Dedifferentiated amniotic fluid mesenchymal stem cell (primary cell): ENCODE results near the gene TRMT44.
"Not testable (repeated sequence)": the region's sequence is repeated elsewhere in the genome, so short reads cannot be mapped to it uniquely, and the experiment has no call there.

Experiments
- DNase-seq: peaks from one replicate; pipeline ENCODE4 v3.0.0-alpha.2; 2016; ENCODE audit errors: extremely low spot score

The TRMT44 gene

DNA sequence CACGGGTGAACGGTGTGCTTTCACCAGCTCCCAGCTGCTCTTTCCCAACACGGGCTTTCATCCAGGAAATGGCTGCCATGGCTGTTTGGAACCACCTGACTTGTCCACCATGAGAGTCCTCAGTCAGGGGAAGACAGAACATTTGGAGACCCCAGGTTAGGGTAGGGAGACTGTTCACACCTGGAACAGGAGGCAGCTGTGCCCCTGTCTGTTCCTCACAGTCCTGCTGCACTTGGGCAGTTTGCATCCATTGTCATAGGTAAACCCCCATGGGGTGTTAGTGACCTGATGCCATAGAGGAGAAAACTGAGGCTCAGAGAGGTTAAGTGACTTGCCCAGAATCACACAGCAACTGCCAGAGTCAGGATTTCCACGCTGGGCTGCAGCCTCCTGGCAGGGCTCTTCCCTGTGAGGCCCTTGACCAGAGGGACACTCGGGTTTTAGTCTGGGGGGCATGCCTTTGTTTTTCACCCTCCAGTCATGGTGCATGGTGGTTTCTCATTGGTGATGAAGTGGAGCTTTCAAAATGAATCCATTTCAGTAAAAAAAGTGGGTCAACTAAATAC is 54.5 kb downstream of the TRMT44 start:
- no peak for DNase-seq

DNA sequence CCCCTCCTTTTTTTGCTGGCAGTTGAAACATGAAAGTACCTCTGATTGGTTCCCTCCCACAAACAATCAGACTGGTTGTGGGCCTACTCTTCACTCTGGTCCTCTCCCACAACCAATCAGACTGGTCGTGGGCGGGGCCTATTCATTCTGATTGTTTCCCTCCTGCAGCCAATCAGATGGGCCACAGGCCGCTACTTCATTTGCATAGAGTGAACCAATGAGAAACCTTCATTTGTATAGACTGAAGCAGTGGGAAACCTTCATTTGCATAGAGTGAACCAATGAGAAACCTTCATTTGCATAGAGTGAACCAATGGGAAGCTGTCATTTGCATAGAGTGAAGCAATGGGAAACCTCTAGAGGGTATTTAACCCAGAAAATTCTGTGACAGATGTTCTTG is 55.2 kb downstream of the TRMT44 start:
- DNase-seq: no peak

DNA sequence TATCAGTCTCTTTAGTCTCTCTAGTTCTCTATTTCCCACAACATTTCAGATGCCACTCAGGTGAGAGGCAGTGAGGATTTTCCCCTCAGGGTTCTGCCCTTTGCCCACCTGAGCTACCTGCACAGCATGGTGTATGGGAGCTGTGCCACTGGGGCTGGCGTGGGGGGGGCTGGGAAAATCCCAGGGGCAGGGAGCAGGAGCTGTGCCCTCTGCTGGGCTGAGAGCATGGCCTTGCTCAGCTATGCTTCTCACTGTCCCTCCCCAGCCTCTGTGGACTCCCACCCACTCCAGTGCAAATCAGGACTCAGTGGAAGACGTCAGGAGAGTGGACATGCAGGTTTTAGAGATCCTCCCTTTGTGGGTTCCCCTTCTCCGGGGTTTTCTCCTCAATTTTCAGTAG is 57.2 kb downstream of the TRMT44 start:
- no peak for DNase-seq

DNA sequence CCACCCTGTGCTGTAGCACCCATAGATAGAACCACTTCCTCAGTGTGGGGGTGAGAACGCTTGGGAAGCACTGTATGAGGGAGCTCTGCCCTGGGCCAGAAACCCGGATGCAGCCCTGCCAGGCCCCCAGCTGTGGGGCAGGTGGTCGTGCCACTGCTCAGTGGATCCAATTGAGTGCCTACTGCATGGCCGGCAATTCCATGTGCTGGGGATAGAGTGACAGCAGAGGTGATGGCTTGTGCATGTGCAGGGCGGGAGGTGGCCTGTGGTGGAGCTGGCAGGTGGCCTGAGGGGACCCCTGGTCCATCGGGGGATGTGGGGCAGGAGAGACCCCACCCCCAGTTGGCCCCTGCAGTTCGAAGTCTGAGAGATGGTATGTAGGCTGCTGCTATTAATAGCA is 60.4 kb downstream of the TRMT44 start:
- DNase-seq: no peak

DNA sequence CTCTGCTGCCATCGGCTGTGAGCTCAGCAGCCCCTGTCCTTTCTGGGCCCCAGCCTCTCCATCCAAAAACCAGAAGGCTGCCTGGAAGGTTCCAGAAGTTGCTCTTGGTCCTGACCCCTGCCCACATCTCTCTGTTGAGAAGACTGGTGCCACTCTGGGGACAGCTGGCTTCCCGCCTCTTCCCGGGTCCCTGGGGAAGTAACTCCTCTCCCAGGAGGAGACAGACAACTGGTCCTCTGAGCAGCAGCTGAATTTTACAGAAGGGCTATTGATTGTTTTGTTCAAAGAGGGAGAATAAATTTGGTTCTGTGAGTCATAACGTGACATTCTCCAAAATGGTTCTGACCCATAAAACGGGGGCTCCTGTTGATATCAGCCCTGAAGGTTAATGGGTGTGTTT is 61.2 kb downstream of the TRMT44 start:
- DNase-seq: no peak

DNA sequence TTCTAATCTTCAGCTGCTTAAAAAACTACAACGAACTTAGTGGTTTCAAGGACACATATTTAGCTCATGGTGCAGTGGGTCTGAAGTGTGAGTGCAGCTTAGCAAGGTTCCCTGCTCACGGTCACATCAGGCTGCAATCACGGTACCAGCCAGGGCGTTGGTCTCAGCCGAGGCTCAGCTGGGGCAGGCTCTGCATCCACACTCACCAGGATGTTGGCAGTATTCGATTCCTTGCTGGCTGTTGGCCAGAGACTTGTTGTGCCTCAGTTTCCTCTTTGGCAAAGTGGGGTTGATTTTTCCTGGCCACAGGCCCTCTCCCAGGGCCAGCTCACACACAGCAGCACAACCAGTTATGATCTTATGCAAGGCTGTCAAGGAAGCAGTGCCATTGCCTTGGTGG is 61.8 kb downstream of the TRMT44 start:
- no peak for DNase-seq

DNA sequence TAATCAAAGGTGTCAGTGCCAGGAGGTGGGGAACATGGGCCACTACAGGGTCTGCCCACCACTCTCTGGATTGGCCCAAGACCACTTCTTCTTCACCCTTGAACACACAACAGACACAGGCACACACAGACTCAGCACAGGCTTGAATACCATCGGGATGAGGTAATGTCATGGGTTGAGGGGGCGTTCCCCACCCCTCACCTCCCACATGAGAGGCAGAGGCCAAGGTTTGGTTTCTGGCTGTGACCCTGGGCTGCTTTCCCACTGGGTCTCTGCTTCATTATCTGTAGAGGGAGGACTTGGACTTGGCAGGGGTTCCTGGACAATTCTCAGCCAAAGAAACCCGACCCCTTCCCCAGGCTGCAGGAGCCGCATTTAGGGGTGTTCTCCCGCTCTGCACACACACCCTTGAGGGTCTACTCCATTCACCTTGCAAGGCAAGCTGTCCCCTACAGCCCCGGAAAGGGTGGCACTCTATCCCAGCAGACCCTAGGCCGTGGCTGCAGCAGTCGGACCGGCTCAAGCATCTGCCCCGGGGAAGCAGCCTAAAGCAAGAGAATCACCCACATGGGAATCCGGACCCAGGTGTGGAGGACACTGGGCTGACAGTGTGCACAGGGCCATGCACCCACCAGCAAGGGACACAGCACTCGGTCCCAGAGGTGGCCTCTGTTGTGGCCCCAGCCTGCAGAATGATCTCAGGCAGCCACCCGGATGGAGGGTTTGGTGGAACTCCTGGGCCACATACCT is 62.4 kb downstream of the TRMT44 start:
- DNase-seq: no peak

DNA sequence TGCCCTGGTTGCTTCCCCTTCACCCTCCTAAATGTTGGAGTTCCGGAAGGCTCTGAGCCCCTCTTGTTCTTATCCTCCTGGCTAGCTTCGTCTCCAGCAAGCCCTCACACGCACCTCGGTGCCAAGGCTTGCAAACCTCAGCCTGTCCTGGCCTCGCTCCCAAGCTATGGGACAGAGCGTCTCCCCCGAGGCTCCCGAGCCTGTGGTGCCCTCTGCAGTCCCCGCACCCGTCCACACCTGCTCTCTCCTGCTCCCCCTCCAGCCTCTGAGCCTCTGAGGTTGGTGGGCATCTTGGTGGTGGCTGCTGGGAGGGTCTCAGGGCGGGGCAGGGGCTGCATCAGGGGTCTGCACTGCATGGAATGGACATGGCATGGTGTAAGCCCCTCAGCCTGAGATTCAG is 63.2 kb downstream of the TRMT44 start:
- DNase-seq: no peak

DNA sequence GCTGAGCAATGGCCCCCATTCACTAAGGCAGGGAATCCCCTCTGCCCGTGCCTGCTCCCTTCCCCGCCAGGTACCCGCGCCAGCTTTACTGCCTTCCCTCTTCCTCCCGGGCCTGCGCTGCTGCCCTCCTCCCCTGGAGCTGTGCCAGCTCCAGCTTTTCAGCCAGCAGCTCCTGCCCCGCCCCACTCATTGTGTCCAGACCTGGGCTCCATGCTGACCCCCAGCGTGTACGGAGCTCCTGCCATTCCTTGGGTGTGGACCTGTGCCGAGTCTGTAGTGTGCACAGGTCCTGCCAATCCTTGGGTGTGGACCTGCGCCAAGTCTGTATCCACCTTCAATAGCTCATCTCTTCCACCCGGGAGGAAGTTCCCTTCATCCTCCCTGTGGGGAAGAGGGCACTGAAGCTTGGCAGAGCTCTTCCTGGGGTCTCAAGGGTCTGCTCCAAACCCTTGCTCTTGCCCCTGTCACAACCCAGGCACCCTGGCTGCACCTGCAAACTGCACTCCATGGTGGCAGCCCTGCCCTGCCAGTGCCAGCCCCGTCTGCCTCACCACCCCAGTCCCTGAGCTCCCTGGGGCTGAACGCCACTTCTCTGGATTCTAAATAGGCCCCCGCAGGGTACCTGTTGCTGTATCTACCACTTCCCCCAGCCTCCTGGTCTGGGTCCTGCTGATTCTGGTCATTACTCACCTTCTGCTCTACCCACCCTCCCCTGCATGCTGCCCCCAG is 63.9 kb downstream of the TRMT44 start:
- DNase-seq: no peak

DNA sequence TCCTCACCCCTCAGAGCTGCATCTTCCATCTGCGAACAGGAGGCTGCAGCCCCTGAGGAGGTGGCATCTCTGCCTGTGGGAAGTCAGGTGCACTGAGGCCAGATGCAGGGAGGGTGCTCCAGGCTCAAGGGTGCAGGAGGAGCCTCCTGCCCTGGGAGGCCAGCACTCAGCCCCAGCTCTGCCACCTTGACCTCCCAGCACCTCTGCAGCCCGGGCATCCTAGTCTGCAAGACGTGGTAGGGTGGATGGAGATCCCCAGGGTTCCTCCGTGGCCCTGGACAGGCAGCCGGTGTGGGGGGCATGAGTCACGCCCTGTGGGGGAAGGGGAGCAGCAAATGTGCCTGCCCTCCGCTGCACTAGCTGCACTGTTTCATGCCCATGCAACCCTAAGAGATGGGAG is 64.7 kb downstream of the TRMT44 start:
- no peak for DNase-seq

DNA sequence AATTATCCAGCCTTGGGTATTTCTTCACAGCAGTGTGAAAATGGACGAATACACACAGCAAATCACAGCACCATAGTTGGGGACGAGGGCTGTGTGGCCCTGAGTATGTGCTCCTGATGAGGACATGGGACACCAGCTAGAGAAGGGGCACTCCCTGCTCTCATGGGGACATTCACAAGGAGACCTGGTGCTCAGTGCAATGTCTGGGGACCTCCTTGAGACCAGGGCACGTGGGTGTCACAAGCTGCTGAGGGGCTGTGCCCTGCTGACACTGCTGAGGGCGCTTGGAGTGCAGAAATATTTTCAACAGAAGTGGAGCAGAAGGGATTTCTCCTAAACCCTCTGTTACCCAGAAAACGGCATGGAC is 65.4 kb downstream of the TRMT44 start:
- DNase-seq: no peak

DNA sequence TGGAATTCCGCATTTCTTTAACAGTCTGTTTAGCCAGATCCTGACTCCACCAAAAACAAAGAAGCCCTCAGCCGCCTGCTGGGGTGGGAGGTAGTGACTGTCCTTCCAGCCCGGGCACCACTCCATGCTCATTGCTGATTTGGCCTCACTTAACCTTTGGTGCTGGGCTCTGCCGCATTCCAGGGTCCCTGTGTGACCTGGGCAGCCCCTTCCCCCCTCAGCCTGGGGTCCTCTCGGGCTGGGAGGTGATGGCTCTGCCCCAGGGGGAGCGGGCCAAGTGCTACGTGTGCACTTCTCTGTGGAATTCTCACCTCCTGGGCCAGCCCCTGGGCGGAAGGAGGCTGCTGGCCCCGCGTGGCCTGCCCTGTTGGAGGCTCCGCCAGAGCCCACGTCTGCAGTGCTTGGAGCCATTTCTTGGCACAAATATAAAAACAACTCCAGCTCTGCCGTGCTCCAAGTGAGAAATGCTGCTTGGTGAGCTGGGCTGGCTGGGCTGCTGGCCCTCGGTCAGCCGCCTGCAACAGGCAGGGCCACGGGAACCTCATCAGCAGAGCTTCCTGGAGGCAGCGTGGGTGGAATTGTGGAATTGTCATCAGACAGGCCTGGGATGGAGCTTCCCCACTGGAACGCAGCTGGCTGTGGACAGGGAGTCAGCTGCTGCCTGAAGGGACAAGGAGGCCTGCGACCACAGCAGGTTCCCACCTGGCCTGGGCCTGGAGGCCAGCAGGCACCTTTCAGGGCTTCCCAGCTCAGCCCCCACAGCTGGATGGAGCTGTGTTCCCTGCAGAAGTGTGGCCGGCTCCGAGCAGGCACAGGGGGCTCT is 66.0 kb downstream of the TRMT44 start:
- peak; percentile 26 for DNase-seq

DNA sequence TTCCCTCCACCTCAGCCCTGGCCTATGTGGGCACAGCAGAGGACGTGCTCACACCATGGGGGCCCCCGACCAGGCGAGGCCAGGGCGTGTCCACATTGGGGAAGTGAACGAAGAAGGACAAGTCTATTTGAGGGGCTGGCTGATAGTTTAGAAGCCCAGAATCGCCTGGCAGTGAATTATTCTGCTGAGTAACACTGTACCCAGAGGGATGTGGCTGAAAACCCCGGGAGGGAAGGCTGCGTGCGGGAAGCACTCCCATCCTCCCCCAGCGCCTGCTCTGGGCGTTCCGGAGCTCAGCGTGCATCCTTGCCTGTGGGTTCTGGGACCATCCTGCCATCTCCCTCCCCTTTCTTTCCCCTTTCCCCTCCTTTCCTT is 66.6 kb downstream of the TRMT44 start:
- DNase-seq: no peak

DNA sequence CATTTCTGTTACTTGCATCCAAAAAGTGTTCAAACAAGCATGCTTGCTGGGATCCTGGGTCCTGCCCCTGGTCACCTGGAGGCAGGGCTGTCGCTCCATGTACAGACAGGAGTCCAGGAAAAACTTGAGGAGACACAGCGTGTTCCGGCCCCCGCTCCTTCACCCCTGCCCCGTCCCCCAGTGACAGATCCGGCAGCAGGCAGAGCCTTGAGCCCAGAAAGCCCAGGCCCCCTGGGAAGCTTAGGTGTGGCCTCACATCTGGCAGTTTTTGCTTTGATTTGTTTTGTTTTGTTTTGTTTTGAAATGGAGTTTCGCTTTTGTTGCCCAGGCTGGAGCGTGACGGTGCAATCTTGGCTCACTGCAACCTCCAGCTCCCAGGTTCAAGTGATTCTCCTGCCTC is 67.0 kb downstream of the TRMT44 start:
- DNase-seq: no peak

DNA sequence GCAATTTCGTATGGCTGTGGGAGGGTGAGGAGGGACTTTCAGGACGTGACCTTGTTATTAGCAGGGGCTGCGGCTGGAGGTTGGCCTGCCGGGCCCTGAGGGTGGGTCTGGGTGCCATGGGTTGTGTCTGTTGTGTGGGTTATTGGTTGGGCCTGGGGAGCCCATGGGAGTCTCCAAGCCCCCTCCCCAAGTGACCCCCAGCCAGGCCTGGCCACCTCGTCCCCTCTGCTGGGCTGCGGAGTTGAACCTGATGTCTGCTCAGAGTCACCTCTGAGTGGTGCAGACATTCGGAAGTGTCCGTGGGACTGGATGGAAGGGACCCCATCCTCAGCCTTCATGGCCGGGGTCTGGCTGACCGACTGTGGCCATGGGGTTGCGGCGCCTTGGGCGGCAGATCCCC is 67.7 kb downstream of the TRMT44 start:
- no peak for DNase-seq

DNA sequence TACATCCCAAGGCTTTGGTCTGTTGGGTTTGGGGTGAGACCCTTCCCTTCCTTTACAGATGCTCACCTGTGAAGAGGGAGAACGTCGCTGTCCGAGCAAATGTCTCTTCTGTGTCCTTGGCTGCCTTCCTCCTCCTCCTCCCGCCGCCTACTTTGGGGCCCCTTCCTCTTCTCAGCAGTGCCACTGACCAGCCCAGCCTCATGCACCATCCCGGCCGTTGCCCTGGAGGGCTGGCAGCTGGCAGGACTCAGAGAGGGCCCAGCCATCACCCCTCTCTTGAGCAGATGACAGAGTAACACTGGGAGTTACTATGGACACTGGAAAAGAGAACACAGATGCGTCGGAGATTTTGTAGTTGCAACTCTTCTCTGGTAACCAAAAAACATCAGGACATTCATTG is 68.2 kb downstream of the TRMT44 start:
- DNase-seq: no peak

DNA sequence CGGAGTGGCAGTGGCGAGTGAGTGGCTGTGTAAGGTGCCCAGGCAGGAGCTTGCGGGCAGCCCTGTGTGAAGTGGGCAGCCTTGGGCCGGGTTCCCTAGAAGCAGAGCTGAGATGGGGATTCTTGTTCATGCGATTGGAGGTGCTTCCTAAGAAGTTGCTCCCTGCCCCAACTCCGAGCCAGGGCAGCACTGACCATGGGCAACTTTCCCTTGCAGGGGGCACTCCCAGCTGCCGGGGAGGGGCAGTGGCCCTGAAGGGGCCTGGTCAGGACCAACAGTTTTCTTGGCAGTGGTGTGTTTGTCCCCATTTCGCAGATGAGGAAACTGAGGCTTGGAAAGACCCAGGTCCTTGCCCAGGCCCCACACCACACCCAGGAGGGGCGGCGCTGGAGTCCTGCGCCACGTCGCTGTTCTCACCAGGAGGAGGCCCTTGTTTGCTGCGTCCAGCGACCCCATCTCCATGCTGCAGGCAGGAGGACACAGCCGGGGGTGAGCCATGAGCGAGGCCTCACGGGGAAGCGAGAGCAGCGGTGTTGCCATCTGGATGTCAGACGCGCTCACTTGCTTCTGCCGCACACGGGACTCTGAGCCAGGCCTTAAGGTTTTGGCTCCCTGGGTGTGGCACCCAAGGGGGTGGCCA is 68.9 kb downstream of the TRMT44 start:
- no peak for DNase-seq

DNA sequence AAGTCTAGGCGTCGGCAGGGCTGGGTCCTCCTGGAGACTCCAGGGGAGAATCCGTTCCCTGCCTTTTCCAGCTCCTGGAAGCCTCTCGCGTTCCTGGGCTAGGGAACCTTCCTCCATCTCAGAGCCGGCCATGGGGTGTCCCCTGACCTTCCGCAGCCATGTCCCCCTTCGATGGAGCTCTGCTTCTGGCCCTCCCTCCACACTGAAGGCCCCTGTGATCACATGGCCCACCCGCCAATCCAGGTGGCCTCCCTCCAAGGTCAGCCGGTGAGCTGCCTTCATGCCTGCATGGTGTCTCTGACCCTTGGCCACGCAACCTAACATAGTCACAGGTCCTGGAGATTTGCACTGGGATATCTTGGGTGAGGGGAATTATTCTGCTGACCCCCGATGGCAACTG is 69.6 kb downstream of the TRMT44 start:
- no peak for DNase-seq

DNA sequence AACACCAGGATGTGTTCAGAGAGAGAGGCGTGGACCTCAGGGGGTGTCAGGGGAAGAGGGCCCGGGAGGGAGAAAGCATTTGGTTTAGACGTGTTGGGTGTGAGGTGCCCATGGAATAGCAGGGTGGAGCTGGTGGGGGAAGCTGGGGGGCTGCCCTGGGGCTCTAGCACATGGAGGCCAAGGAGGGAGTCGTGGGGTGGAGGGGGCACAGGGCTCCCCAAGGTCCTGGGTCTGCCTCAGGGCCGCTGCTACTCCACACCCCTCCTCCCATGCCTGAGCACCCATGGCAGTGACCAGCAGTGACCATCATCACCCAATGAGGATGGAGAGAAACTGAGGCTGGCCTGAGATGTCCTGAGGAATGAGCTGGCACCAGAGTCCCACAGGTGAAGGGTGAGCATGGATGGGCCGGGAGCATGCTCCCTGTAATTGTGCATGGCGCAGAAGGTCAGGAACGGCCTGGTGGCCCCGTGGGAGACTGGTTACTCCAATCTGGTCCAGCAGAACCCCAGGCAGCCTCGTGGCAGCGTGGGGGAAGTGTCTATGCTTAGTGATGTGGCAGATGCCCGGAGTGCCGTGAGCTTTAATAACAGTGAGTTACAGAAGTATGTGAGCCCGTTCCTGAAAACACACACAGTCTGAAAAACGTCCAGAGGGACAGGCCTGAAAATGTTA is 70.2 kb downstream of the TRMT44 start:
- no peak for DNase-seq

DNA sequence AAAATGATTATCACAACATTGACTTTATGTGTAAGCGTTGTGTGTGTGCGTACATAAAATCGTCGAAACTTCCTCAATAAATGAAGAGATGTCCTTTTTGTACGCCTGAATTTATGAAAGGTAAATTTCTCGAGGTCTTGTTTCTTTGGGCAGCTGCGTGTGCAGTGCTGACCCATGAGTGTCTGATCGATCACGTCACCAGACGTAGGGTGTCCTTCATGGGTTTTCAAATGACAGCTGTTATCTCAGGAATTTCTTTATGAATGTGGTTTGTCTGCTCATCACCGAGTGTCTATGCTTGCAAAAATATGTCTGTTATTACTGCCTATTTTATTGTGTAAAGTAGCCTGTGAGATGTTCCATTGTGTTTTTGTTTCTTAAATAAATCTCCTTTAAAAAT is 71.9 kb downstream of the TRMT44 start:
- DNase-seq: no peak

DNA sequence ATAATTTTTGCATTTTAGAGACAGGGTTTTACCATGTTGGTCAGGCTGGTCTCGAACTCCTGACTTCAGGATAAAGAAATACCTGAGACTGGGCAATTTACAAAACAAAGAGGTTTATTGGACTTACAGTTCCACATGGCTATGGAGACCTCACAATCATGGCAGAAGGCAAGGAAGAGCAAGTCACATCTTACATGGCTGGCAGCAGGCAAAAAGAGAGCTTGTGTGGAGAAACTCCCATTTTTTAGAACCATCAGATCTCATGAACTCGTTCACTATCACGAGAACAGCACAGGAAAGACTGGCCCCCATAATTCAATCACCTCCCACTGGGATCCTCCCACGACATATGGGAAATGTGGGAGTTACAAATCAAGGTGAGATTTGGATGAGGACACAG is 72.5 kb downstream of the TRMT44 start:
- DNase-seq: not testable (repeated sequence)
